ENCODE measurements around the gene SPATA2L. TPM values are rescaled to one million over a fixed set of nuclear protein-coding genes. Genes with fewer than 3 reads are reported as not detected.

Gene SPATA2L
- total RNA-seq, 1 donor from 2014 or later, result 7.6 TPM

GRCh38 chr16:89733792-89734191 is 32.3 kb upstream of the SPATA2L start:
- H3K4me1 ChIP-seq, result no peaks in the 10 kb centered on the region
- no peaks in the 10 kb centered on the region for H3F3A ChIP-seq (ENCODE audit: low read depth)
- H3K79me2 ChIP-seq (ENCODE audit: low read depth), result no peaks in the 10 kb centered on the region
- H3K4me2 ChIP-seq, result no peak overlapping the region
- no peaks in the 10 kb centered on the region for H3K27me3 ChIP-seq
- H3K9ac ChIP-seq, result no peak overlapping the region
- no peak for DNase-seq (ENCODE audit: low spot score)
- no peak overlapping the region for H2AFZ ChIP-seq (replicated peaks)
- Mint-ChIP-seq H3K36me3 (peaks cover 45% of the 10 kb centered on the region), H3K9me3 (no peaks in the 10 kb centered on the region), H3K4me1 (peaks cover 16% of the 10 kb centered on the region), H3K27me3 (ENCODE audit: insufficient read depth, low read depth) (peaks cover 8% of the 10 kb centered on the region), H3K4me3 (no peak overlapping the region), H3K27ac (no peak overlapping the region)
- TF ChIP-seq, protein P1, sequence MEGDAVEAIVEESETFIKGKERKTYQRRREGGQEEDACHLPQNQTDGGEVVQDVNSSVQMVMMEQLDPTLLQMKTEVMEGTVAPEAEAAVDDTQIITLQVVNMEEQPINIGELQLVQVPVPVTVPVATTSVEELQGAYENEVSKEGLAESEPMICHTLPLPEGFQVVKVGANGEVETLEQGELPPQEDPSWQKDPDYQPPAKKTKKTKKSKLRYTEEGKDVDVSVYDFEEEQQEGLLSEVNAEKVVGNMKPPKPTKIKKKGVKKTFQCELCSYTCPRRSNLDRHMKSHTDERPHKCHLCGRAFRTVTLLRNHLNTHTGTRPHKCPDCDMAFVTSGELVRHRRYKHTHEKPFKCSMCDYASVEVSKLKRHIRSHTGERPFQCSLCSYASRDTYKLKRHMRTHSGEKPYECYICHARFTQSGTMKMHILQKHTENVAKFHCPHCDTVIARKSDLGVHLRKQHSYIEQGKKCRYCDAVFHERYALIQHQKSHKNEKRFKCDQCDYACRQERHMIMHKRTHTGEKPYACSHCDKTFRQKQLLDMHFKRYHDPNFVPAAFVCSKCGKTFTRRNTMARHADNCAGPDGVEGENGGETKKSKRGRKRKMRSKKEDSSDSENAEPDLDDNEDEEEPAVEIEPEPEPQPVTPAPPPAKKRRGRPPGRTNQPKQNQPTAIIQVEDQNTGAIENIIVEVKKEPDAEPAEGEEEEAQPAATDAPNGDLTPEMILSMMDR (IDR thresholded peaks at IDR 0.05), result no peak
- no peak for TF ChIP-seq EZH2 (IDR thresholded peaks at IDR 0.05)
- no peak for TF ChIP-seq EZH2phosphoT487 (IDR thresholded peaks at IDR 0.05)
- H3K27ac ChIP-seq, result no peak overlapping the region
- peaks cover 9% of the 10 kb centered on the region for H4K20me1 ChIP-seq (ENCODE audit: low read depth)
- H3K9me3 ChIP-seq (ENCODE audit: low read depth), result no peaks in the 10 kb centered on the region
- no peak overlapping the region for H3K4me3 ChIP-seq
- H3K36me3 ChIP-seq, result no peaks in the 10 kb centered on the region

GRCh38 chr16:89733322-89733721 is 31.8 kb upstream of the SPATA2L start:
- H3K9me3 Mint-ChIP-seq, result no peaks in the 10 kb centered on the region
- DNase-seq (ENCODE audit: low spot score), result no peak
- no peak overlapping the region for H3K9ac ChIP-seq
- no peak overlapping the region for H3K4me3 Mint-ChIP-seq
- no peak overlapping the region for H3K27ac Mint-ChIP-seq
- H3K9me3 ChIP-seq (ENCODE audit: low read depth), result no peaks in the 10 kb centered on the region
- no peak for TF ChIP-seq EZH2 (IDR thresholded peaks at IDR 0.05)
- no peak for TF ChIP-seq EZH2phosphoT487 (IDR thresholded peaks at IDR 0.05)
- TF ChIP-seq, protein P1 (IDR thresholded peaks at IDR 0.05), result no peak
- H3K4me1 Mint-ChIP-seq, result peaks cover 17% of the 10 kb centered on the region
- no peak overlapping the region for H2AFZ ChIP-seq (replicated peaks)
- peaks cover 8% of the 10 kb centered on the region for H3K27me3 Mint-ChIP-seq (ENCODE audit: insufficient read depth, low read depth)
- peaks cover 9% of the 10 kb centered on the region for H4K20me1 ChIP-seq (ENCODE audit: low read depth)
- no peak overlapping the region for H3K4me2 ChIP-seq
- no peak overlapping the region for H3K27ac ChIP-seq
- no peaks in the 10 kb centered on the region for H3K4me1 ChIP-seq
- H3K36me3 ChIP-seq, result no peaks in the 10 kb centered on the region
- H3K4me3 ChIP-seq, result no peak overlapping the region
- no peaks in the 10 kb centered on the region for H3K79me2 ChIP-seq (ENCODE audit: low read depth)
- peaks cover 41% of the 10 kb centered on the region for H3K36me3 Mint-ChIP-seq
- no peaks in the 10 kb centered on the region for H3K27me3 ChIP-seq
- no peaks in the 10 kb centered on the region for H3F3A ChIP-seq (ENCODE audit: low read depth)

- Mint-ChIP-seq H3K27me3 (ENCODE audit: insufficient read depth, low read depth) (peaks cover 8% of the 10 kb centered on the region), H3K36me3 (peaks cover 40% of the 10 kb centered on the region), H3K4me1 (peaks cover 17% of the 10 kb centered on the region), H3K27ac (peak overlapping the region; percentile 57), H3K9me3 (no peaks in the 10 kb centered on the region), H3K4me3 (no peak overlapping the region)
- Histone ChIP-seq H2AFZ (replicated peaks) (no peak overlapping the region), H3K79me2 (ENCODE audit: low read depth) (no peaks in the 10 kb centered on the region), H3K9me3 (ENCODE audit: low read depth) (no peaks in the 10 kb centered on the region), H3K4me3 (no peak overlapping the region), H3K27me3 (no peaks in the 10 kb centered on the region), H3K9ac (no peak overlapping the region), H3F3A (ENCODE audit: low read depth) (no peaks in the 10 kb centered on the region), H3K4me2 (no peak overlapping the region), H3K27ac (no peak overlapping the region), H4K20me1 (ENCODE audit: low read depth) (peaks cover 9% of the 10 kb centered on the region), H3K36me3 (no peaks in the 10 kb centered on the region), H3K4me1 (no peaks in the 10 kb centered on the region)
- no peak for TF ChIP-seq EZH2phosphoT487 (IDR thresholded peaks at IDR 0.05)
- TF ChIP-seq, protein P1 (IDR thresholded peaks at IDR 0.05), result no peak
- no peak for TF ChIP-seq EZH2 (IDR thresholded peaks at IDR 0.05)
- no peak for DNase-seq (ENCODE audit: low spot score)
Measured at GRCh38 chr16:89732918-89733242, 31.4 kb upstream of the SPATA2L start.
